SW 1271 (cell line): Measurements from ENCODE around the gene LRRC25.
"Not testable (repeated sequence)": the region's sequence is repeated elsewhere in the genome, so short reads cannot be mapped to it uniquely, and the experiment has no call there.

Experiments
- DNase-seq, 2 experiments: peaks; one replicate each; lab custom pipeline; 2025; lab: John Stamatoyannopoulos, UW

Gene LRRC25

DNA sequence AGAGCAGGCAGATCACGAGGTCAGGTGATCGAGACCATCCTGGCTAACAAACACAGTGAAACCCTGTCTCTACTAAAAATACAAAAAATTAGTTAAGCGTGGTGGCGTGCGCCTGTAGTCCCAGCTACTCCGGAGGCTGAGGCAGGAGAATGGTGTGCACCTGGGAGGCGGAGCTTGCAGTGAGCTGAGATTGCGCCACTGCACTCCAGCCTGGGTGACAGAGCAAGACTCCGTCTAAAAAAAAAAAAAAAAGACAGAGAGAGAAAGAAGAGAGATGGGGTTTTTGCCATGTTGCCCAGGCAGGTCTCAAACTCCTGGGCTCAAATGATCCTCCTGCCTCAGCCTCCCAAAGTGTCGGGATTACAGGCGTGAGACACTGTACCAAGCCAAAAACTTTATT is 8.3 kb upstream of the LRRC25 start:
- DNase-seq: not testable (repeated sequence)

DNA sequence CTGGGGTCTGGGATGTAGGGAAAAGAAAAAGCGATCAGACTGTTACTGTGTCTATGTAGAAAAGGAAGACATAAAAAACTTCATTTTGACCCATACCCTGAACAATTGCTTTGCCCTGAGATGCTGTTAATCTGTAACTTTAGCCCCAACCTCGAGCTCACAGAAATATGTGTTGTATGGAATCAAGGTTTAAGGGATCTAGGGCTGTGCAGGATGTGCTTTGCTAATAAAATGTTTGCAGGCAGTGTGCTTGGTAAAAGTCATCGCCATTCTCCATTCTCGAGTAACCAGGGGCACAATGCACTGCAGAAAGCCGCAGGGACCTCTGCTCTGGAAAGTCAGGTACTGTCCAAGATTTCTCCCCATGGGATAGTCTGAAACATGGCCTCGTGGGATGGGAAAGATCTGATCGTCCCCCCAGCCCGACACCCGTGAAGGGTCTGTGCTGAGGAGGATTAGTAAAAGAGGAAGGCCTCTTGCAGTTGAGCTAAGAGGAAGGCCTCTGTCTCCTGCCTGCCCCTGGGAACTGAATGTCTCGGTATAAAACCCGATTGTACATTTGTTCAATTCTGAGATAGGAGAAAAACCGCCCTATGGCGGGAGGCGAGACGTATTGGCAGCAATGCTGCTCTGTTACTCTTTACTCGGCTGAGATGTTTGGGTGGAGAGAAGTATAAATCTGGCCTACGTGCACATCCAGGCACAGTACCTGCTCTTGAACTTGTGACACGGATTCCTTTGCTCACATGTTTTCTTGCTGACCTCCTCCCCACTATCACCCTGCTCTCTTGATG is 5.2 kb upstream of the LRRC25 start:
- not testable (repeated sequence) for DNase-seq

DNA sequence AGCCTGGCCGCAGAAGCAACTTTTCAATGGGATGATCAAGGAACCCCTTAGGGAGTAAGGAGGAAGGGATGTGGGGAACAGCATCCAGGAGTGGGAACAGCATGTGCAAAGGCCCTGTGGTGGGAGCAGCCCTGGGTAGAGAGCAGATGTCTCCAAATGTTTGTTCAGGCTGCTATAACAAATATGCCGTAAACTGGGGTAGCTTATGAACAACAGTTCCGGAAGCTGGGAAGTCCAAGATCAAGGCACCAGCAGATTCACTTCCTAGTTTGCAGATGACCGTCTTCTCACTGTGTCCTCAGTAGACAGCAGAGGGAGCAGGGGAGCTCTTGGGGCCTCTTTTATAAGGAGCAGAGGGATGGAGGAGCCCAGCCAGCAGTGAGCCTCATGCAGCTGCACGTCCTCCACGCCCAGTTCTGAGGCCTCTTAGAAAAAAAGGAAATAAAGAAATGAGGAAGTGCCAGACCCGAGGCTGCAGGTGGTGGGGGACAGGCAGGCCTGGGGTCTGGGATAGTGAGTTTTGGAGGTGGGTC is 4.2 kb upstream of the LRRC25 start:
- DNase-seq: peak in 1 of 2 experiments; percentile 69

GRCh38 chr19:18399008-18399407 is 1.6 kb upstream of the LRRC25 start:
- DNase-seq: no peak

DNA sequence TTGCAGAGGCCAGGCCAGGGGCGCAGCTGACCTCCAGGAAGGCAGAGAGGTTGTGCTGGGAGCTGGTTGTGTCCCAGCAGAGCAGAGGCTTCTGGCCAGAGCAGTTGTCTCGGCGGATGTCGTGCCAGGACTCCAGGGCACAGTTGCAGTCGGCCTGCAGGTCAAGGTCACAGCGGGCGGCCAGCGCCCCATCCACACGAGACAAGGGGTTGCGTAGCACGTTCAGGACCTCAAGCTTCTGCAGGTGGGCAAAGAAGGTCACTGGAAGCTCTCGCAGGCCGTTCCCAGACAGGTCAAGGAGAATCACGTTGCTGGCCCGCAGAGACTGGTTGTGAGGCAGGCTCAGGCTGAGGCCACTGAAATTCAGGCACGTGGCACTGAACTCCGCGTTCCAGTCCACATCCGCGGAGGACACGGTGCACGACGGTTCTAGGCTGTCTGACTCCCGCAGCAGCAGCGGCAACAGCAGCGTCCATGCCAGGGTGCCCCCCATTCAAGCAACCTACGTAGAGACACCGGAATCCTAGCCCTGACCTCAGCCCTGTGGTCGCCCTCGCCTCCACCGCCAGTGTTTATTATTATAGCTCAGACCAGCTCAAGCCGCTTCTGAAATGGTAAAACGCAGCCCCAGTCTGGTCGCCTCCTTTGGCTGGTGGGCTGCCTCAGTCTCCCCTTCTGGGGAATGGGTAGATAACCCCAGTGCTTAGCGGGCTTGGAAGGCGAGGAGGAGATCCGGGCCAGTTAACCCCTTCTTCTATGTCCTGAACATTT is 766 bp downstream of the LRRC25 start:
- no peak for DNase-seq

GRCh38 chr19:18393836-18394235 is 3.6 kb downstream of the LRRC25 start:
- no peak for DNase-seq

GRCh38 chr19:18392926-18393325 is 4.5 kb downstream of the LRRC25 start:
- DNase-seq: no peak

GRCh38 chr19:18392417-18392816 is 5.0 kb downstream of the LRRC25 start:
- DNase-seq: no peak

DNA sequence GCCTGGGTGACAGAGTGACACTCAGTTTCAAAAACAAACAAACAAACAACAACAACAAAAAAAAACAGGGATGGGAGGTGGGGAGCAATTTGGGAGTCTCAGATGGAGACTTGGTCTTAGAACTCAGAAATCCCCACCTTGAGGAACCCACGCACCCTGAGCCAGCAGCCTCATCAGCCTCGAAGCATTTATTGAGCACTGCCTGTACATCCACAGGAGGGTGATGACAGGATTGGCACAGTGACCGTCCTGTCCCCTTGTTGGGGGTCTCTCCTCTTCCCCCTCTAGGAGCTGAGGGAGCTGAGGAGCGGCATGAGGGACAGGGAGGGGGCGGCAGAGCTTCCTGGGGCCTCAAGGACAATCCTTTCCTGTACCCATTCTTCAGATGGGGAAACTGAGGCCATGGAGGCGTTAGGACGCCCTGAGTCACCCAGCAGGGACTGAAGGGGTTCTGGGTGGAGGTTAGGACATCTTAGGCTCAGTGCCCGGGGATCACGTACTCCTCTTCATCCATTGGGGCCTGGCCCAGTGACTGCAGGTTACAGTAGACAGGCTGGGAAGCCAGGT is 5.8 kb downstream of the LRRC25 start:
- no peak for DNase-seq

- no peak for DNase-seq
These were observed 7.1 kb downstream of the LRRC25 start for GRCh38 chr19:18390065-18390907.

GRCh38 chr19:18389726-18390064 is 7.7 kb downstream of the LRRC25 start:
- no peak for DNase-seq

GRCh38 chr19:18388960-18389725 is 8.3 kb downstream of the LRRC25 start:
- no peak for DNase-seq

- DNase-seq: peak; percentile 44 to 55
These were observed 9.1 kb downstream of the LRRC25 start for GRCh38 chr19:18388100-18388959.

GRCh38 chr19:18386543-18387271 is 10.7 kb downstream of the LRRC25 start:
- DNase-seq: no peak

- DNase-seq: peak in 1 of 2 experiments; percentile 50
These were observed 11.5 kb downstream of the LRRC25 start, which contains the start of gene GDF15 for GRCh38 chr19:18385675-18386542. GDF15 (plus strand) TSS chr19:18386158; CDS start chr19:18386190, 32 bp downstream.

GRCh38 chr19:18385359-18385674 is 12.1 kb downstream of the LRRC25 start:
- DNase-seq: no peak

DNA sequence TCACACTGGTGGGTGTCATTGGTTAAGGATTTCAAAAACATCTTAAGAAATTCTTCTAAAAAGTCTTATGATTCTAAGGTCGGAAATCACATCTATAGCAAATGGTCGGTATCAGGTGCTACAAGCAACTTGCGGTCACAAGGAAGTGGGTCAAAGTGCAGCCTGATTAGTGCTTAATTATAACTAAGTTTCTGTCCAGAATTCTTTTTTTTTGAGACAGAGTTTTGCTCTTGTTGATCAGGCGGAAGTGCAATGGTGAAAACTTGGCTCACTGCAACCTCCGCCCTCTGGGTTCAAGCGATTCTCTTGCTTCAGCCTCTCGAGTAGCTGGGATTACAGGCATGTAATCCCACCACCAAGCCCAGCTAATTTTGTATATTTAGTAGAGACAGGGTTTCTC is 12.6 kb downstream of the LRRC25 start:
- no peak for DNase-seq

DNA sequence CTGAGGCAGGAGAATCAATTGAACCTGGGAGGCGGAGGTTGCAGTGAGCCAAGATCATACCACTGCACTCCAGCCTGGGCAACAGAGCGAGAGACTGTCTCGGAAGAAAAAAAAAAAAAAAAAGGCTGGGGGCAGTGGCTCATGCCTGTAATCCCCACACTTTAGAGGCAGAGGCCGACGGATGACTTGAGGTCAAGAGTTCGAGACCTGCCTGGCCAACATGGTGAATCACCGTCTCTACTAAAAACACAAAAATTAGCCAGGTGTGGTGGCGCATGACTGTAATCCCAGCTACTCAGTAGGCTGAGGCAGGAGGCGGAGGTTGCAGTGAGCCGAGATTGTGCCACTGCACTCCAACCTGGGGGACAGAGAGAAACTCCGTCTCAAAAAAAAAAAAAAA is 13.8 kb downstream of the LRRC25 start:
- DNase-seq: not testable (repeated sequence)
